ENCODE results near the gene CSAD.
"Not testable (repeated sequence)": the region's sequence is repeated elsewhere in the genome, so short reads cannot be mapped to it uniquely, and the experiment has no call there.

DNA sequence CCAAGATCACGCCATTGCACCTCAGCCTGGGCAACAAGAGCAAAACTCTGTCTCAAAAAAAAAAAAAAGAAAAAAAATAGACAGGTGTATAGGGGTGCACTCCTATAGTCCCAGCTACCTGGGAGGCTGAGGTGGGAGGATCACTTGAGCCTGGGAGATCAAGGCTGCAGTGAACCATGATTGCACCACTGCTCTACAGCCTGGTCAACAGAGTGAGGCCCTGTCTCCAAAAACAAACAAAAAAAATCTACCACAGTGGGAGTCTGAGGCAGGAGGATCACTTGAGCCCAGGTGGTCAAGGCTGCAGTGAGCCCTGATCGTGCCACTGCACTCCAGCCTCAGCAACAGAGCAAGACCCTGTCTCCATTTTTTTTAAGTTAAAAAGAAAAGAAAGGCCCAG lies 17.7 kb downstream of the CSAD start:
- TF ChIP-seq EZH2phosphoT487 (IDR thresholded peaks at IDR 0.05; ENCODE audit: low read depth): not testable (repeated sequence)
- TF ChIP-seq, protein P1, sequence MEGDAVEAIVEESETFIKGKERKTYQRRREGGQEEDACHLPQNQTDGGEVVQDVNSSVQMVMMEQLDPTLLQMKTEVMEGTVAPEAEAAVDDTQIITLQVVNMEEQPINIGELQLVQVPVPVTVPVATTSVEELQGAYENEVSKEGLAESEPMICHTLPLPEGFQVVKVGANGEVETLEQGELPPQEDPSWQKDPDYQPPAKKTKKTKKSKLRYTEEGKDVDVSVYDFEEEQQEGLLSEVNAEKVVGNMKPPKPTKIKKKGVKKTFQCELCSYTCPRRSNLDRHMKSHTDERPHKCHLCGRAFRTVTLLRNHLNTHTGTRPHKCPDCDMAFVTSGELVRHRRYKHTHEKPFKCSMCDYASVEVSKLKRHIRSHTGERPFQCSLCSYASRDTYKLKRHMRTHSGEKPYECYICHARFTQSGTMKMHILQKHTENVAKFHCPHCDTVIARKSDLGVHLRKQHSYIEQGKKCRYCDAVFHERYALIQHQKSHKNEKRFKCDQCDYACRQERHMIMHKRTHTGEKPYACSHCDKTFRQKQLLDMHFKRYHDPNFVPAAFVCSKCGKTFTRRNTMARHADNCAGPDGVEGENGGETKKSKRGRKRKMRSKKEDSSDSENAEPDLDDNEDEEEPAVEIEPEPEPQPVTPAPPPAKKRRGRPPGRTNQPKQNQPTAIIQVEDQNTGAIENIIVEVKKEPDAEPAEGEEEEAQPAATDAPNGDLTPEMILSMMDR (IDR thresholded peaks at IDR 0.05; ENCODE audit: low read depth, low read length): not testable (repeated sequence)

Measured in OCI-LY3 (cell line).